ENCODE results near the gene PVR. TPM values are rescaled to one million over a fixed set of nuclear protein-coding genes. Genes with fewer than 3 reads are reported as not detected.

PVR gene
- total RNA-seq, 1 experiment from 2014 or later: 15.0 TPM

DNA sequence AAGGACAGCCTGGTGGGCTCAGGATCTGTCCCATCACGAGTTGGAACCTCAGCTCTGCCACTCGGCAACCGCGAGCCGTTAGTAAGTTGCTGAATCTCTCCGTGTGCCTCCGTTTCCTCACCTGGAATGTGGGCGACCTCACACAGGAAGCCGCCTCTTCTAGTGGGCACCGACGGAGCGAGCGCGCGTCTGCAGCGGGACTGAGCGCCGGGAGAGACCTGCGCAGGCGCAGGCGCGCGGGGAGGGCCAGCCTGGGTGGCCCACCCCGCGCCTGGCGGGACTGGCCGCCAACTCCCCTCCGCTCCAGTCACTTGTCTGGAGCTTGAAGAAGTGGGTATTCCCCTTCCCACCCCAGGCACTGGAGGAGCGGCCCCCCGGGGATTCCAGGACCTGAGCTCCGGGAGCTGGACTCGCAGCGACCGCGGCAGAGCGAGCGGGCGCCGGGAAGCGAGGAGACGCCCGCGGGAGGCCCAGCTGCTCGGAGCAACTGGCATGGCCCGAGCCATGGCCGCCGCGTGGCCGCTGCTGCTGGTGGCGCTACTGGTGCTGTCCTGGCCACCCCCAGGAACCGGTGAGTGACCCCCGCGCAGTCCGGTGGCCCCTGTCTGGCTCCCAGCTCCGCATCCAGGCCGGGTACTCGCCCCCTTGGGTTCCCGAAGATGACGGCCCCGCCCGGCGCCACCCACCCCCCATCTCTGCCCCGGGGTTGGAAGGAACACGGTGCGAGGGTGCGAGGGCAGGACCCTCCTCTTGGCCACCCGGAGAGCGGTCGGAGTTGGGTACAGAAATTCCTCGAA lies at the start of gene PVR (continued):
- TF ChIP-seq, protein P1, sequence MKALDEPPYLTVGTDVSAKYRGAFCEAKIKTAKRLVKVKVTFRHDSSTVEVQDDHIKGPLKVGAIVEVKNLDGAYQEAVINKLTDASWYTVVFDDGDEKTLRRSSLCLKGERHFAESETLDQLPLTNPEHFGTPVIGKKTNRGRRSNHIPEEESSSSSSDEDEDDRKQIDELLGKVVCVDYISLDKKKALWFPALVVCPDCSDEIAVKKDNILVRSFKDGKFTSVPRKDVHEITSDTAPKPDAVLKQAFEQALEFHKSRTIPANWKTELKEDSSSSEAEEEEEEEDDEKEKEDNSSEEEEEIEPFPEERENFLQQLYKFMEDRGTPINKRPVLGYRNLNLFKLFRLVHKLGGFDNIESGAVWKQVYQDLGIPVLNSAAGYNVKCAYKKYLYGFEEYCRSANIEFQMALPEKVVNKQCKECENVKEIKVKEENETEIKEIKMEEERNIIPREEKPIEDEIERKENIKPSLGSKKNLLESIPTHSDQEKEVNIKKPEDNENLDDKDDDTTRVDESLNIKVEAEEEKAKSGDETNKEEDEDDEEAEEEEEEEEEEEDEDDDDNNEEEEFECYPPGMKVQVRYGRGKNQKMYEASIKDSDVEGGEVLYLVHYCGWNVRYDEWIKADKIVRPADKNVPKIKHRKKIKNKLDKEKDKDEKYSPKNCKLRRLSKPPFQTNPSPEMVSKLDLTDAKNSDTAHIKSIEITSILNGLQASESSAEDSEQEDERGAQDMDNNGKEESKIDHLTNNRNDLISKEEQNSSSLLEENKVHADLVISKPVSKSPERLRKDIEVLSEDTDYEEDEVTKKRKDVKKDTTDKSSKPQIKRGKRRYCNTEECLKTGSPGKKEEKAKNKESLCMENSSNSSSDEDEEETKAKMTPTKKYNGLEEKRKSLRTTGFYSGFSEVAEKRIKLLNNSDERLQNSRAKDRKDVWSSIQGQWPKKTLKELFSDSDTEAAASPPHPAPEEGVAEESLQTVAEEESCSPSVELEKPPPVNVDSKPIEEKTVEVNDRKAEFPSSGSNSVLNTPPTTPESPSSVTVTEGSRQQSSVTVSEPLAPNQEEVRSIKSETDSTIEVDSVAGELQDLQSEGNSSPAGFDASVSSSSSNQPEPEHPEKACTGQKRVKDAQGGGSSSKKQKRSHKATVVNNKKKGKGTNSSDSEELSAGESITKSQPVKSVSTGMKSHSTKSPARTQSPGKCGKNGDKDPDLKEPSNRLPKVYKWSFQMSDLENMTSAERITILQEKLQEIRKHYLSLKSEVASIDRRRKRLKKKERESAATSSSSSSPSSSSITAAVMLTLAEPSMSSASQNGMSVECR (CRISPR knock-in tag; IDR thresholded peaks at IDR 0.05; ENCODE audit: borderline replicate concordance): no peak
- TF ChIP-seq KAT7 (CRISPR knock-in tag; IDR thresholded peaks at IDR 0.05; ENCODE audit: borderline replicate concordance): no peak
- no peak for TF ChIP-seq EMX1 (CRISPR knock-in tag; IDR thresholded peaks at IDR 0.05)
- TF ChIP-seq PRRX2 (CRISPR knock-in tag; IDR thresholded peaks at IDR 0.05): no peak
- TF ChIP-seq ESRRA (CRISPR knock-in tag; IDR thresholded peaks at IDR 0.05; ENCODE audit: borderline replicate concordance): no peak
- TF ChIP-seq, protein P2, sequence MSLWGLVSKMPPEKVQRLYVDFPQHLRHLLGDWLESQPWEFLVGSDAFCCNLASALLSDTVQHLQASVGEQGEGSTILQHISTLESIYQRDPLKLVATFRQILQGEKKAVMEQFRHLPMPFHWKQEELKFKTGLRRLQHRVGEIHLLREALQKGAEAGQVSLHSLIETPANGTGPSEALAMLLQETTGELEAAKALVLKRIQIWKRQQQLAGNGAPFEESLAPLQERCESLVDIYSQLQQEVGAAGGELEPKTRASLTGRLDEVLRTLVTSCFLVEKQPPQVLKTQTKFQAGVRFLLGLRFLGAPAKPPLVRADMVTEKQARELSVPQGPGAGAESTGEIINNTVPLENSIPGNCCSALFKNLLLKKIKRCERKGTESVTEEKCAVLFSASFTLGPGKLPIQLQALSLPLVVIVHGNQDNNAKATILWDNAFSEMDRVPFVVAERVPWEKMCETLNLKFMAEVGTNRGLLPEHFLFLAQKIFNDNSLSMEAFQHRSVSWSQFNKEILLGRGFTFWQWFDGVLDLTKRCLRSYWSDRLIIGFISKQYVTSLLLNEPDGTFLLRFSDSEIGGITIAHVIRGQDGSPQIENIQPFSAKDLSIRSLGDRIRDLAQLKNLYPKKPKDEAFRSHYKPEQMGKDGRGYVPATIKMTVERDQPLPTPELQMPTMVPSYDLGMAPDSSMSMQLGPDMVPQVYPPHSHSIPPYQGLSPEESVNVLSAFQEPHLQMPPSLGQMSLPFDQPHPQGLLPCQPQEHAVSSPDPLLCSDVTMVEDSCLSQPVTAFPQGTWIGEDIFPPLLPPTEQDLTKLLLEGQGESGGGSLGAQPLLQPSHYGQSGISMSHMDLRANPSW (CRISPR knock-in tag; conservative IDR thresholded peaks at IDR 0.05; ENCODE audit: low read depth): no peak
- TF ChIP-seq, protein P3, sequence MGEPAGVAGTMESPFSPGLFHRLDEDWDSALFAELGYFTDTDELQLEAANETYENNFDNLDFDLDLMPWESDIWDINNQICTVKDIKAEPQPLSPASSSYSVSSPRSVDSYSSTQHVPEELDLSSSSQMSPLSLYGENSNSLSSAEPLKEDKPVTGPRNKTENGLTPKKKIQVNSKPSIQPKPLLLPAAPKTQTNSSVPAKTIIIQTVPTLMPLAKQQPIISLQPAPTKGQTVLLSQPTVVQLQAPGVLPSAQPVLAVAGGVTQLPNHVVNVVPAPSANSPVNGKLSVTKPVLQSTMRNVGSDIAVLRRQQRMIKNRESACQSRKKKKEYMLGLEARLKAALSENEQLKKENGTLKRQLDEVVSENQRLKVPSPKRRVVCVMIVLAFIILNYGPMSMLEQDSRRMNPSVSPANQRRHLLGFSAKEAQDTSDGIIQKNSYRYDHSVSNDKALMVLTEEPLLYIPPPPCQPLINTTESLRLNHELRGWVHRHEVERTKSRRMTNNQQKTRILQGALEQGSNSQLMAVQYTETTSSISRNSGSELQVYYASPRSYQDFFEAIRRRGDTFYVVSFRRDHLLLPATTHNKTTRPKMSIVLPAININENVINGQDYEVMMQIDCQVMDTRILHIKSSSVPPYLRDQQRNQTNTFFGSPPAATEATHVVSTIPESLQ (CRISPR knock-in tag; IDR thresholded peaks at IDR 0.05): no peak
- no peak for TF ChIP-seq ZNF416 (CRISPR knock-in tag; IDR thresholded peaks at IDR 0.05)
- TF ChIP-seq, protein P4, sequence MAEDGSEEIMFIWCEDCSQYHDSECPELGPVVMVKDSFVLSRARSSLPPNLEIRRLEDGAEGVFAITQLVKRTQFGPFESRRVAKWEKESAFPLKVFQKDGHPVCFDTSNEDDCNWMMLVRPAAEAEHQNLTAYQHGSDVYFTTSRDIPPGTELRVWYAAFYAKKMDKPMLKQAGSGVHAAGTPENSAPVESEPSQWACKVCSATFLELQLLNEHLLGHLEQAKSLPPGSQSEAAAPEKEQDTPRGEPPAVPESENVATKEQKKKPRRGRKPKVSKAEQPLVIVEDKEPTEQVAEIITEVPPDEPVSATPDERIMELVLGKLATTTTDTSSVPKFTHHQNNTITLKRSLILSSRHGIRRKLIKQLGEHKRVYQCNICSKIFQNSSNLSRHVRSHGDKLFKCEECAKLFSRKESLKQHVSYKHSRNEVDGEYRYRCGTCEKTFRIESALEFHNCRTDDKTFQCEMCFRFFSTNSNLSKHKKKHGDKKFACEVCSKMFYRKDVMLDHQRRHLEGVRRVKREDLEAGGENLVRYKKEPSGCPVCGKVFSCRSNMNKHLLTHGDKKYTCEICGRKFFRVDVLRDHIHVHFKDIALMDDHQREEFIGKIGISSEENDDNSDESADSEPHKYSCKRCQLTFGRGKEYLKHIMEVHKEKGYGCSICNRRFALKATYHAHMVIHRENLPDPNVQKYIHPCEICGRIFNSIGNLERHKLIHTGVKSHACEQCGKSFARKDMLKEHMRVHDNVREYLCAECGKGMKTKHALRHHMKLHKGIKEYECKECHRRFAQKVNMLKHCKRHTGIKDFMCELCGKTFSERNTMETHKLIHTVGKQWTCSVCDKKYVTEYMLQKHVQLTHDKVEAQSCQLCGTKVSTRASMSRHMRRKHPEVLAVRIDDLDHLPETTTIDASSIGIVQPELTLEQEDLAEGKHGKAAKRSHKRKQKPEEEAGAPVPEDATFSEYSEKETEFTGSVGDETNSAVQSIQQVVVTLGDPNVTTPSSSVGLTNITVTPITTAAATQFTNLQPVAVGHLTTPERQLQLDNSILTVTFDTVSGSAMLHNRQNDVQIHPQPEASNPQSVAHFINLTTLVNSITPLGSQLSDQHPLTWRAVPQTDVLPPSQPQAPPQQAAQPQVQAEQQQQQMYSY (CRISPR knock-in tag; IDR thresholded peaks at IDR 0.05): no peak
- TF ChIP-seq, protein P5, sequence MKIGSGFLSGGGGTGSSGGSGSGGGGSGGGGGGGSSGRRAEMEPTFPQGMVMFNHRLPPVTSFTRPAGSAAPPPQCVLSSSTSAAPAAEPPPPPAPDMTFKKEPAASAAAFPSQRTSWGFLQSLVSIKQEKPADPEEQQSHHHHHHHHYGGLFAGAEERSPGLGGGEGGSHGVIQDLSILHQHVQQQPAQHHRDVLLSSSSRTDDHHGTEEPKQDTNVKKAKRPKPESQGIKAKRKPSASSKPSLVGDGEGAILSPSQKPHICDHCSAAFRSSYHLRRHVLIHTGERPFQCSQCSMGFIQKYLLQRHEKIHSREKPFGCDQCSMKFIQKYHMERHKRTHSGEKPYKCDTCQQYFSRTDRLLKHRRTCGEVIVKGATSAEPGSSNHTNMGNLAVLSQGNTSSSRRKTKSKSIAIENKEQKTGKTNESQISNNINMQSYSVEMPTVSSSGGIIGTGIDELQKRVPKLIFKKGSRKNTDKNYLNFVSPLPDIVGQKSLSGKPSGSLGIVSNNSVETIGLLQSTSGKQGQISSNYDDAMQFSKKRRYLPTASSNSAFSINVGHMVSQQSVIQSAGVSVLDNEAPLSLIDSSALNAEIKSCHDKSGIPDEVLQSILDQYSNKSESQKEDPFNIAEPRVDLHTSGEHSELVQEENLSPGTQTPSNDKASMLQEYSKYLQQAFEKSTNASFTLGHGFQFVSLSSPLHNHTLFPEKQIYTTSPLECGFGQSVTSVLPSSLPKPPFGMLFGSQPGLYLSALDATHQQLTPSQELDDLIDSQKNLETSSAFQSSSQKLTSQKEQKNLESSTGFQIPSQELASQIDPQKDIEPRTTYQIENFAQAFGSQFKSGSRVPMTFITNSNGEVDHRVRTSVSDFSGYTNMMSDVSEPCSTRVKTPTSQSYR (CRISPR knock-in tag; IDR thresholded peaks at IDR 0.05): no peak
- TF ChIP-seq MXD4 (CRISPR knock-in tag; IDR thresholded peaks at IDR 0.05; ENCODE audit: borderline replicate concordance): no peak
- TF ChIP-seq GTF2I (CRISPR knock-in tag; conservative IDR thresholded peaks at IDR 0.05): no peak
- TF ChIP-seq, protein P6, sequence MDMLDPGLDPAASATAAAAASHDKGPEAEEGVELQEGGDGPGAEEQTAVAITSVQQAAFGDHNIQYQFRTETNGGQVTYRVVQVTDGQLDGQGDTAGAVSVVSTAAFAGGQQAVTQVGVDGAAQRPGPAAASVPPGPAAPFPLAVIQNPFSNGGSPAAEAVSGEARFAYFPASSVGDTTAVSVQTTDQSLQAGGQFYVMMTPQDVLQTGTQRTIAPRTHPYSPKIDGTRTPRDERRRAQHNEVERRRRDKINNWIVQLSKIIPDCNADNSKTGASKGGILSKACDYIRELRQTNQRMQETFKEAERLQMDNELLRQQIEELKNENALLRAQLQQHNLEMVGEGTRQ (CRISPR knock-in tag; IDR thresholded peaks at IDR 0.05): no peak
- TF ChIP-seq, protein P7, sequence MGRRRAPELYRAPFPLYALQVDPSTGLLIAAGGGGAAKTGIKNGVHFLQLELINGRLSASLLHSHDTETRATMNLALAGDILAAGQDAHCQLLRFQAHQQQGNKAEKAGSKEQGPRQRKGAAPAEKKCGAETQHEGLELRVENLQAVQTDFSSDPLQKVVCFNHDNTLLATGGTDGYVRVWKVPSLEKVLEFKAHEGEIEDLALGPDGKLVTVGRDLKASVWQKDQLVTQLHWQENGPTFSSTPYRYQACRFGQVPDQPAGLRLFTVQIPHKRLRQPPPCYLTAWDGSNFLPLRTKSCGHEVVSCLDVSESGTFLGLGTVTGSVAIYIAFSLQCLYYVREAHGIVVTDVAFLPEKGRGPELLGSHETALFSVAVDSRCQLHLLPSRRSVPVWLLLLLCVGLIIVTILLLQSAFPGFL (CRISPR knock-in tag; IDR thresholded peaks at IDR 0.05; ENCODE audit: borderline replicate concordance): no peak
- no peak for TF ChIP-seq JAZF1 (CRISPR knock-in tag; IDR thresholded peaks at IDR 0.05)
